VCaP (cell line): ENCODE data around the gene MANEAL.
A peak's percentile ranks its signal among the peaks of the same experiment; 100 is the strongest.

Experiments used
- H3K27ac ChIP-seq: fragments of 450-650 bp; 2 replicates; pipeline ENCODE4 v1.5.1; 2017
- TF ChIP-seq, protein P1 (sequence below): fragments of 450-650 bp; conservative IDR thresholded peaks from 2 replicates; pipeline ENCODE4 v1.5.1; 2017; ENCODE audit warnings: mild to moderate bottlenecking, moderate library complexity

MANEAL gene

GRCh38 chr1:37792943-37793686, 532 bp upstream of the MANEAL start:
- peak overlapping the region; percentile 90 for H3K27ac ChIP-seq
- TF ChIP-seq, protein P1, sequence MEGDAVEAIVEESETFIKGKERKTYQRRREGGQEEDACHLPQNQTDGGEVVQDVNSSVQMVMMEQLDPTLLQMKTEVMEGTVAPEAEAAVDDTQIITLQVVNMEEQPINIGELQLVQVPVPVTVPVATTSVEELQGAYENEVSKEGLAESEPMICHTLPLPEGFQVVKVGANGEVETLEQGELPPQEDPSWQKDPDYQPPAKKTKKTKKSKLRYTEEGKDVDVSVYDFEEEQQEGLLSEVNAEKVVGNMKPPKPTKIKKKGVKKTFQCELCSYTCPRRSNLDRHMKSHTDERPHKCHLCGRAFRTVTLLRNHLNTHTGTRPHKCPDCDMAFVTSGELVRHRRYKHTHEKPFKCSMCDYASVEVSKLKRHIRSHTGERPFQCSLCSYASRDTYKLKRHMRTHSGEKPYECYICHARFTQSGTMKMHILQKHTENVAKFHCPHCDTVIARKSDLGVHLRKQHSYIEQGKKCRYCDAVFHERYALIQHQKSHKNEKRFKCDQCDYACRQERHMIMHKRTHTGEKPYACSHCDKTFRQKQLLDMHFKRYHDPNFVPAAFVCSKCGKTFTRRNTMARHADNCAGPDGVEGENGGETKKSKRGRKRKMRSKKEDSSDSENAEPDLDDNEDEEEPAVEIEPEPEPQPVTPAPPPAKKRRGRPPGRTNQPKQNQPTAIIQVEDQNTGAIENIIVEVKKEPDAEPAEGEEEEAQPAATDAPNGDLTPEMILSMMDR, result no peak

DNA sequence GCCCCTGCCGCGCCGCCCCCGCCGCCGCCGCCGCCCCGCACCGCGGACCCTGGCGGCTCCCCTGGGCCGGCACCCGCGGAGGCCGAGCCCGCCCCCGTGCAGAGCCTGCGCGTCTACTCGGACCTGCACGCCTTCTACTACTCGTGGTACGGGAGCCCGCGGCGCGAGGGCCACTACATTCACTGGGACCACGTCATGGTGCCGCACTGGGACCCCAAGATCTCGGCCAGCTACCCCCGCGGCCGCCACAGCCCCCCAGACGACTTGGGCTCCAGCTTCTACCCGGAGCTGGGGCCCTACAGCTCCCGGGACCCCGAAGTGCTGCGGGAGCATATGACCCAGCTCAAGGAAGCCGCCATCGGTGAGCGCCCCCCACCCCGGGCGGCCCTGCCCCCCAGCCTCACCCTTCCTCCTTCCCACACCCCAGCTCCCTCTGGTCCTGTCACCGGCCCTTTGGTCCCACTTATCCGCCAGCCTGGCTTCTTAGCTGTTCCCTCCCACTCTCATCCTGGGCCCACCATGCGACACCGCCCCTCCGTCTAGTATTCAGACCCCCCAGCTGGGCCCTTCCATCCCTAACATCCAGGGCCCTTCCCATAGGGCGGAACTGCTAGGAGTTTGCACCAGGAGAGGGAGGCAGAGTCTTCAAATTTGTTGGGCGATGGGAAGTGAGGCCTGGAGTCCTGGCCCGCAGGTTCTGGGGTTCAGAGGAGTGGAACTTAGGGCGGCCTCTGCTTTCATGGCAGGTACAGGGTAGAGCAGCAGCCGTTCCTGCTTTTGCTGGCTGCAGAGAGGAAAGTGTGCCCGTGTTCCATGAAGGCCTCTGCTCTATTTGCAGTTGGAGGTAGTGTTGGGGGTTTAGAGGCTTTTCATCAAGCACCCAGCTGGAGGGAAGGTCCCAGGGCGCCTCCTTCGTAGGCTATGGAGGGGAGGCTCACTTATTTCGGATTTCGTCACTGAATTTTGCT, 1.0 kb downstream of the MANEAL start:
- TF ChIP-seq, protein P1, result 0 out of 2 replicates have a peak, but pooled peaks have one; percentile 10
- H3K27ac ChIP-seq, result peak overlapping the region; percentile 90

DNA sequence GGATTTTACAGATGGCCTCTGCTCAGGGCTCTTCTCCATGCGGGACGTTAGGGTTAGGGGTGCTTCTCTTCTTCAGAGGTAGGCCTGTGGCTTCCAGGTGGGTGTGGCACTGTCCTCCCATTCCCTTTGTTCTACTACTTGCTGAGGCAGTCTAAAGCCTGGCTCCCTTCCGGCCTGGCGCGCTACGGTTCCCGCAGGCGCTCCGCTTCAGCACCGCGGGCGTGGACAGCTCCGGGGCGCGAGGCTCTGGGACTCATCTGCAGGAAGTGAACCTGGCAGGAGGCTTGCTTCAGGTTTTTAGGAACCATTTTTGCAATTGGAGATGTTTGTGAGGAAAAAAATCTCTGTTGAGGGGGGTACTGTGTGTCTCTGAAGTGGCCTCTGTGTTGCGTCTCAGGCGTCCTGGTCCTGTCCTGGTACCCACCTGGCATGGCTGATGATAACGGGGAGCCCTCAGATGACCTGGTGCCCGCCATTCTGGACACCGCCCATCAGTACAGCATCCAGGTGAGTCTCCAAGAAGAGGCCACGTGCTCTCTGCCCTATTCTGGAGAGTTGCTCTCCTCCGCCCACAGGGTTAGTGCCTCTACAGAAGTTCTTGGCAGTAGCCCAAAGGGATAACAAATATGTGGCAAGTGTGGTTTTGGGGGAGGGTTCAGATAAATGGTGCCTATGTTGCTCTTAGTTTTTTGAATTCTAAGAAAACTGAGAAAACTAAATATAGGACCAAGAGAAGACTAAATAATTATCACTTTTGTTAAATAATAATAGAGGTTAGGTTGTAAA, 1.9 kb downstream of the MANEAL start:
- peak overlapping the region; percentile 90 for H3K27ac ChIP-seq
- TF ChIP-seq, protein P1, result no peak

DNA sequence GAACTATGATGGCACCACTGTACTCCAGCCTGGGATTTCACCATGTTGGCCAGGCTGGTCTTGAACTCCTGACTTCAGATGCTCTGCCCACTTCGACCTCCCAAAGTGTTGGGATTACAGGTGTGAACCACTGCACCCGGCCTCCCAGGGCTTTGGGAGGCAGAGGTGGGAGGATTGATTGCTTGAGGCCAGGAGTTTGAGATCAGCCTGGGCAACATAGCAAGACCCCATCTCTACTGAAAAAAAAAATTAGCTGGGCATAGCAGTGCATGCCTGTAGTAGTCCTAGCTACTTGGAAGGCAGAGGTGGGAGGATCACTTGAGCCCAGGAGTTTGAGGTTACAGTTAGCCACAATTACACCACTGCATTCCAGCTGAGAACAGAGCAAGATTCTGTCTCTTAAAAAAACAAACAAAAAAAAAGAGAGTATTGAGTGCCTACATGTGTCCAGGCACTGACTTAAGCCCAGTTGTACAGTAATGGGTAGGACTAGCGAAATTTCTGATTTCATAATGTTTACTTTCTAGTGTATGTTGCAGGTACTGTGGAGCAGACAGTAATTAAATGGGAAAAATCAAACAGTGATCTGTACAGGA, 4.2 kb downstream of the MANEAL start:
- no peak overlapping the region for H3K27ac ChIP-seq

DNA sequence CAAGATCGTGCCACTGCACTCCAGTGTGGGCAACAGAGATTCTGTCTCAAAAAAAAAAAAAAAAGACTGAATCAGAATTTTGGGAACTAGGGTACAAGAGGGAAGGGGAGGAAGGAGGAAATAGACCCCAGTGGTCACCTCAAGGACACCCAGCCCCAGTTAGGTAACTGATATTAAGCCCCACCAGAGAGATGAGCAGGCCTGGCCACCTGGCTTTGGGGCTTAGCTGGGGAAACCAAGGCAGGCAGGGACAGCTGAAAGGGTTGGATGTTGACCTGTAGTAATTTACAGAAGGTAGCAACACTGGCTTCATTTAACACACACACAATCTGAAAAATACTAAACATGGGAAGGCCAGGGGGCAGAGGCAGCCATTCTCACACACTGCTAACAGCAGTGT, 8.8 kb downstream of the MANEAL start:
- TF ChIP-seq, protein P1, result no peak
- no peak overlapping the region for H3K27ac ChIP-seq

More for the DNA sequence above, 4.2 kb downstream of the MANEAL start:
- TF ChIP-seq, protein P1, result no peak

GRCh38 chr1:37807220-37807554, 13.5 kb downstream of the MANEAL start:
- peak overlapping the region; percentile 95 for H3K27ac ChIP-seq
- TF ChIP-seq, protein P1, result no peak
